K562 (cell line): ENCODE data around the gene DIP2C. TPM values are rescaled to one million over a fixed set of nuclear protein-coding genes. Genes with fewer than 3 reads are reported as not detected.

Experiments
- ATAC-seq: fragments of 200-7000 bp; cut with Tn5 transposase; 3 replicates; pipeline ENCODE4 v1.9.1; 2020; ENCODE audit warnings: moderate library complexity
- BruUV-seq: library from RNA; stranded (reverse); fragments of 400-500 nt; replicated peaks from 2 replicates; lab custom pipeline; 2021; lab: Mats Ljungman, UMichigan
- CTCF ChIA-PET: fragments of 300-600 bp; formaldehyde crosslinking; extraction: SDS; loops from one replicate; lab custom pipeline; 2021; ENCODE audit warnings: low intra/inter-chr PET ratio; lab: Yijun Ruan, JAX
- POLR2A ChIA-PET: fragments of 300-600, 350-650 bp; sonication (Branson Sonifier 250); formaldehyde crosslinking; extraction: SDS; loops from one replicate; lab custom pipeline; 2021; ENCODE audit warnings: antibody characterized with exemption, inconsistent platforms; lab: Yijun Ruan, JAX
- DNase-seq, 4 experiments: peaks; one replicate each; pipeline versions ENCODE4 v3.0.0 to v3.0.0-alpha.2; 2011 to 2018; ENCODE audit warnings: low spot score in 3 of 4, mixed read lengths in 3 of 4; ENCODE audit errors: extremely low read depth in 1 of 4
- FAIRE-seq: peaks from 2 replicates; lab custom pipeline; 2011; peaks lifted over from hg19 to GRCh38; lab: Jason Lieb, UNC
- H2AFZ ChIP-seq: 2 replicates; pipeline ENCODE4 v1.6.0; 2011; ENCODE audit warnings: low read depth, low read length, control low read depth, inconsistent platforms
- H3K27ac ChIP-seq: fragments of 200-600 bp; 3 replicates; pipeline ENCODE4 v1.8.0; 2011; ENCODE audit warnings: low read depth, mild to moderate bottlenecking, control low read depth, inconsistent platforms, low read length, moderate library complexity, mixed read lengths; ENCODE audit errors: extremely low read depth
- H3K27me3 ChIP-seq, 2 experiments: fragments of 300-600 bp in 1 of 2; 2 replicates in 1 of 2; 3 replicates in 1 of 2; pipeline versions ENCODE4 v1.6.0 to v1.8.0; 2011; ENCODE audit warnings: inconsistent platforms in 2 of 2, low read length in 2 of 2, mild to moderate bottlenecking in 1 of 2, mixed read lengths in 1 of 2, moderate library complexity in 1 of 2; ENCODE audit not compliant: control insufficient read depth in 2 of 2, insufficient read depth in 2 of 2
- H3K36me3 ChIP-seq: fragments of 300-600 bp; 3 replicates; pipeline ENCODE4 v1.8.0; 2011; ENCODE audit warnings: mild to moderate bottlenecking, low read length, inconsistent platforms; ENCODE audit not compliant: control insufficient read depth, insufficient read depth
- H3K4me1 ChIP-seq, 2 experiments: fragments of 200-600 bp in 1 of 2; replicated peaks in 1 of 2; 2 replicates in 1 of 2; 3 replicates in 1 of 2; pipeline versions ENCODE4 v1.5.1 to v1.8.0; 2011; ENCODE audit warnings: inconsistent platforms in 2 of 2, low read length in 2 of 2, mild to moderate bottlenecking in 1 of 2, mixed read lengths in 1 of 2, moderate library complexity in 1 of 2; ENCODE audit not compliant: control insufficient read depth in 2 of 2, insufficient read depth in 2 of 2
- H3K4me2 ChIP-seq: 2 replicates; pipeline ENCODE4 v1.6.1; 2011; ENCODE audit warnings: low read length, control low read depth, inconsistent platforms, mixed read lengths; ENCODE audit not compliant: insufficient read depth
- H3K4me3 ChIP-seq: fragments of 200-600 bp; sonication (generic), shearing (Covaris generic); 2 replicates; pipeline ENCODE4 v1.5.1; 2016; ENCODE audit warnings: control low read depth, inconsistent platforms
- H3K79me2 ChIP-seq: fragments of 200-600 bp; 3 replicates; pipeline ENCODE4 v1.8.0; 2011; ENCODE audit warnings: low read length, inconsistent platforms; ENCODE audit not compliant: control insufficient read depth, insufficient read depth
- H3K9ac ChIP-seq, 2 experiments: 2 replicates each; pipeline versions ENCODE4 v1.6.0 to v1.6.1; 2011; ENCODE audit warnings: low read depth in 2 of 2, low read length in 2 of 2, control low read depth in 1 of 2, inconsistent platforms in 1 of 2, mild to moderate bottlenecking in 1 of 2, mixed read lengths in 1 of 2; ENCODE audit not compliant: insufficient read depth in 1 of 2
- H3K9me1 ChIP-seq: one replicate; pipeline ENCODE4 v1.6.0; 2011; ENCODE audit warnings: inconsistent platforms, mild to moderate bottlenecking, low read length, moderate library complexity; ENCODE audit not compliant: control insufficient read depth, insufficient read depth
- H3K9me3 ChIP-seq: replicated peaks from 2 replicates; pipeline ENCODE4 v1.5.1; 2011; ENCODE audit warnings: low read depth, low read length, inconsistent platforms; ENCODE audit not compliant: control insufficient read depth, insufficient read depth
- H4K20me1 ChIP-seq: replicated peaks from 2 replicates; pipeline ENCODE4 v1.6.1; 2011; ENCODE audit warnings: low read length, inconsistent platforms, mixed read lengths; ENCODE audit not compliant: control insufficient read depth, insufficient read depth
- COPS2 ChIP-seq: fragments of 450-650 bp; conservative IDR thresholded peaks from 2 replicates; pipeline ENCODE4 v1.6.1; 2016; ENCODE audit warnings: mild to moderate bottlenecking, moderate library complexity
- DNMT1 ChIP-seq: fragments of 450-650 bp; IDR thresholded peaks from 2 replicates; pipeline ENCODE4 v1.6.1; 2016; ENCODE audit warnings: antibody characterized with exemption, mild to moderate bottlenecking
- FOXA3 ChIP-seq, 2 experiments: fragments of 450-650 bp in 1 of 2; sonication (generic) in 1 of 2; formaldehyde crosslinking; IDR thresholded peaks in 1 of 2; conservative IDR thresholded peaks in 1 of 2; 2 replicates each; pipeline versions ENCODE4 v1.4.0 to v1.8.0; 2020 to 2022; ENCODE audit warnings: mild to moderate bottlenecking in 2 of 2, missing genetic modification reagents in 1 of 2
- ZC3H4 ChIP-seq: sonication (generic); formaldehyde crosslinking; IDR thresholded peaks from 2 replicates; pipeline ENCODE4 v1.9.0; 2021; ENCODE audit warnings: missing genetic modification reagents, borderline replicate concordance
- ZFP91 ChIP-seq: sonication (generic); formaldehyde crosslinking; IDR thresholded peaks from 2 replicates; pipeline ENCODE4 v1.8.0; 2022; ENCODE audit warnings: mild to moderate bottlenecking, missing genetic modification reagents
- ZNF263 ChIP-seq: sonication (generic); formaldehyde crosslinking; IDR thresholded peaks from 2 replicates; pipeline ENCODE4 v1.8.0; 2022; ENCODE audit warnings: mild to moderate bottlenecking, missing genetic modification reagents, borderline replicate concordance
- ZNF655 ChIP-seq: fragments of 250-450 bp; sonication (Bioruptor Pico); IDR thresholded peaks from 2 replicates; pipeline ENCODE4 v1.5.0; 2021
- WGBS: fragments of 100-300 bp; shearing (Covaris generic); methylation state at CpG from one replicate; pipeline ENCODE4 v1.1.6; 2016; ENCODE audit warnings: low coverage, mixed read lengths; ENCODE audit not compliant: insufficient coverage; ENCODE audit errors: missing lambda C conversion rate; 5-methylcytosine and 5-hydroxymethylcytosine counted together
- in situ Hi-C: fragments of 300-500 bp; cut with MboI; formaldehyde crosslinking; loops from 4 replicates; pipeline ENCODE4 v1.15.0; 2018; ENCODE audit warnings: inconsistent platforms, mixed read lengths
- intact Hi-C: fragments of 100-400 bp; cut with micrococcal nuclease; formaldehyde crosslinking; loops from 2 replicates; pipeline ENCODE4 v1.14.2; 2022
- polyA plus RNA-seq, 8 experiments: library from polyadenylated mRNA; depleted of rRNA in 4 of 8; stranded (reverse) in 5 of 8; unstranded in 3 of 8; fragments of >200 nt; fragmentation: Nextera tagmentation in 2 of 8; fragmentation: Illumina TruSeq in 1 of 8; extraction: Ambion mirVana in 2 of 8; extraction: Trizol in 1 of 8; gene quantifications; 2 replicates each; pipeline versions ENCODE4 v1.2.1 to v1.2.3, GENCODE V29; 2011 to 2014; ENCODE audit warnings: inconsistent platforms in 1 of 8, missing spikeins in 1 of 8
- total RNA-seq, 7 experiments: library from RNA; depleted of rRNA in 6 of 7; stranded (reverse); fragments of >200 nt in 6 of 7; fragmentation: Illumina TruSeq in 2 of 7; extraction: Trizol in 2 of 7; gene quantifications; 2 replicates each; pipeline versions ENCODE4 v1.2.1 to v1.2.3, GENCODE V29; 2011 to 2021; ENCODE audit warnings: low replicate concordance in 1 of 7
- TF ChIP-seq, protein P1 (sequence below), 2 experiments: IDR thresholded peaks in 1 of 2; conservative IDR thresholded peaks in 1 of 2; 2 replicates each; pipeline ENCODE4 v1.6.1; 2016; ENCODE audit warnings: low read depth in 2 of 2, mild to moderate bottlenecking in 1 of 2, missing compliant biosample characterization in 1 of 2, missing genetic modification characterization in 1 of 2, moderate library complexity in 1 of 2

The DIP2C gene
- total and polyA plus RNA-seq, 9 of the 15 experiments (the other 6 are each of a cell fraction or from before 2014, with no cell fraction given): 0.01 TPM; not detected in 8

- no peak for TF ChIP-seq ZC3H4
- no peak for TF ChIP-seq COPS2
- TF ChIP-seq DNMT1: no peak
- TF ChIP-seq ZNF263 (CRISPR knock-in tag): no peak
- no peak for TF ChIP-seq ZNF655
- no peak for TF ChIP-seq FOXA3 (CRISPR knock-in tag; conservative IDR thresholded peaks at IDR 0.05 in 1 of 2, IDR thresholded peaks at IDR 0.05 in 1 of 2)
These were observed 315.8 kb downstream of the DIP2C start (continued) for GRCh38 chr10:373526-374309.

GRCh38 chr10:373015-373414 lies 316.5 kb downstream of the DIP2C start:
- H3K9me1 ChIP-seq: no peaks in the 10 kb centered on the region
- ATAC-seq: no peak
- no peaks in the 10 kb centered on the region for H3K79me2 ChIP-seq
- intact Hi-C loops: no loop called here
- POLR2A ChIA-PET: no interaction called here
- H3K27ac ChIP-seq: no peak overlapping the region
- no peak overlapping the region for H3K4me3 ChIP-seq
- H3K9ac ChIP-seq: no peak overlapping the region
- no peak overlapping the region for H2AFZ ChIP-seq
- FAIRE-seq: no peak
- 0 out of 5 replicates have a peak, but pooled peaks cover 0 to 2% of the 10 kb centered on the region in 2 experiments for H3K4me1 ChIP-seq
- no peaks in the 10 kb centered on the region for H4K20me1 ChIP-seq
- TF ChIP-seq, protein P1, sequence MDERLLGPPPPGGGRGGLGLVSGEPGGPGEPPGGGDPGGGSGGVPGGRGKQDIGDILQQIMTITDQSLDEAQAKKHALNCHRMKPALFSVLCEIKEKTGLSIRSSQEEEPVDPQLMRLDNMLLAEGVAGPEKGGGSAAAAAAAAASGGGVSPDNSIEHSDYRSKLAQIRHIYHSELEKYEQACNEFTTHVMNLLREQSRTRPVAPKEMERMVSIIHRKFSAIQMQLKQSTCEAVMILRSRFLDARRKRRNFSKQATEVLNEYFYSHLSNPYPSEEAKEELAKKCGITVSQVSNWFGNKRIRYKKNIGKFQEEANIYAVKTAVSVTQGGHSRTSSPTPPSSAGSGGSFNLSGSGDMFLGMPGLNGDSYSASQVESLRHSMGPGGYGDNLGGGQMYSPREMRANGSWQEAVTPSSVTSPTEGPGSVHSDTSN (CRISPR knock-in tag; IDR thresholded peaks at IDR 0.05; ENCODE audit: low read depth): no peak
- TF ChIP-seq, protein P1 (tag; conservative IDR thresholded peaks at IDR 0.05; ENCODE audit: low read depth): no peak
- no peak for TF ChIP-seq ZFP91 (CRISPR knock-in tag)
- no peaks in the 10 kb centered on the region for H3K9me3 ChIP-seq
- CTCF ChIA-PET: no interaction called here
- no peaks in the 10 kb centered on the region for H3K36me3 ChIP-seq
- no peak overlapping the region for H3K4me2 ChIP-seq
- DNase-seq: no peak
- no TSS peak for BruUV-seq
- in situ Hi-C loops: no loop called here
- 0% methylated on average over 4 of the region's 4 CpGs for WGBS
- H3K27me3 ChIP-seq: peaks cover 29 to 67% of the 10 kb centered on the region in 2 experiments
